Erythroblast (primary cell): Measurements from ENCODE around the gene DPYSL4.

Experiments used
- GATA1 ChIP-seq: IDR thresholded peaks from 2 replicates; pipeline ENCODE4 v1.6.1; 2011; ENCODE audit warnings: low read depth, mild to moderate bottlenecking, control low read depth, low read length, moderate library complexity
- POLR2A ChIP-seq: IDR thresholded peaks from 2 replicates; pipeline ENCODE4 v1.6.1; 2011; ENCODE audit warnings: mild to moderate bottlenecking, low read length

GRCh38 chr10:132167041-132167674 is 19.6 kb upstream of the DPYSL4 start:
- TF ChIP-seq POLR2A: no peak
- TF ChIP-seq GATA1: no peak
